GM18909 (cell line): ENCODE measurements around the gene PPFIA2.
"Not testable (repeated sequence)": the region's sequence is repeated elsewhere in the genome, so short reads cannot be mapped to it uniquely, and the experiment has no call there.

Source experiments
- ATAC-seq: cut with Tn5 transposase; IDR thresholded peaks from one replicate; pipeline ENCODE4 v1.9.1; 2021; ENCODE audit warnings: mild to moderate bottlenecking; ENCODE audit not compliant: unreplicated experiment, poor library complexity

PPFIA2 gene

GRCh38 chr12:81231574-81232368, 527.4 kb downstream of the PPFIA2 start:
- no peak for ATAC-seq

GRCh38 chr12:81229759-81230158, 529.4 kb downstream of the PPFIA2 start:
- no peak for ATAC-seq

- no peak for ATAC-seq
Observed at GRCh38 chr12:81224626-81225025, 534.5 kb downstream of the PPFIA2 start.

GRCh38 chr12:81222846-81223592, 536.1 kb downstream of the PPFIA2 start:
- ATAC-seq: no peak

- ATAC-seq: no peak
Observed at GRCh38 chr12:81221681-81222080, 537.5 kb downstream of the PPFIA2 start.

GRCh38 chr12:81216739-81217138, 542.4 kb downstream of the PPFIA2 start:
- no peak for ATAC-seq

- no peak for ATAC-seq
Observed at GRCh38 chr12:81212996-81213696, 546.0 kb downstream of the PPFIA2 start.

- ATAC-seq: no peak
Observed at GRCh38 chr12:81211306-81211705, 547.8 kb downstream of the PPFIA2 start.

GRCh38 chr12:81209772-81210225, 549.4 kb downstream of the PPFIA2 start:
- not testable (repeated sequence) for ATAC-seq

GRCh38 chr12:81209012-81209411, 550.1 kb downstream of the PPFIA2 start:
- no peak for ATAC-seq

- ATAC-seq: no peak
Observed at GRCh38 chr12:81208187-81208911, 550.8 kb downstream of the PPFIA2 start.
